ENCODE measurements around the gene UPF2. TPM values are rescaled to one million over a fixed set of nuclear protein-coding genes. Genes with fewer than 3 reads are reported as not detected.
"Not testable (repeated sequence)": the region's sequence is repeated elsewhere in the genome, so short reads cannot be mapped to it uniquely, and the experiment has no call there.

UPF2 gene
- total and polyA plus RNA-seq, 10 of the 15 experiments (the other 5 are each of a cell fraction or from before 2014, with no cell fraction given): 21.0 to 44.4 (median 25.9) TPM

DNA sequence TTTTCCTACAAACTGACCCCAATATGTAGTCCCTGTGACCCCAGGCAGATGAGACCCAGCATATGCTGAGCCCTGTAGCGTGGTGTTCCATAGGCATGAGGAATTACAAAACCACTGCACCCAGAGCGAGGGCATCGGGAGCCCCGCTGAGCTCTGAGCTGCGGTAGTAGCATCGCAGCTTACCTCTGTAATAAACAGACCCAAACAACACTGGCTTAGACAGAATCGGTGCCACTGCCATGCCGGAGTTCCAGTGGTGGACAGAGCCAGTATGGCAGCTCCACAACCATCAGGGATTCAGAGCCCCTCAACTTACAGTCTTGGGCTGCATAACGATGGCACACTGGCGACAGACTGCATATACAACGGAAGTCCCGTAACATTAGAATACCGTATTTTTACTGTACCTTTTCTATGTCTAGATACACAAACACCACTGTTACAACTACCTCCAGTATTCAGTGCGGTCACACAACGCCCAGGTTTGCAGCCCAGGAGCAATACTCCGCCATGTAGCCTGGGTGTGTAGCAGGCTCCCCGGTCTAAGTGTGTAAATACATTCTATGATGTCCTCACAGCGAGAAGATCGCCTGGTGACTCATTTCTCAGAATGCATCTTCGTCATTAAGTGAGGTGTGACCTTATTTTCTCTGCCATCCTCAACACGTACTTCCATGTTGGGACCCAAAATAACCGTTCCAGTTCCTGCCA is 150.7 kb downstream of the UPF2 start:
- no peaks in the 10 kb centered on the region for H3K27me3 ChIP-seq (replicated peaks in 1 of 2; ENCODE audit: control insufficient read depth in 2 of 2, insufficient read depth in 2 of 2, low read length in 1 of 2)
- TF ChIP-seq PAX8 (IDR thresholded peaks at IDR 0.05): no peak
- no peak for TF ChIP-seq RUNX3 (IDR thresholded peaks at IDR 0.05; ENCODE audit: low read length)
- TF ChIP-seq, protein P1, sequence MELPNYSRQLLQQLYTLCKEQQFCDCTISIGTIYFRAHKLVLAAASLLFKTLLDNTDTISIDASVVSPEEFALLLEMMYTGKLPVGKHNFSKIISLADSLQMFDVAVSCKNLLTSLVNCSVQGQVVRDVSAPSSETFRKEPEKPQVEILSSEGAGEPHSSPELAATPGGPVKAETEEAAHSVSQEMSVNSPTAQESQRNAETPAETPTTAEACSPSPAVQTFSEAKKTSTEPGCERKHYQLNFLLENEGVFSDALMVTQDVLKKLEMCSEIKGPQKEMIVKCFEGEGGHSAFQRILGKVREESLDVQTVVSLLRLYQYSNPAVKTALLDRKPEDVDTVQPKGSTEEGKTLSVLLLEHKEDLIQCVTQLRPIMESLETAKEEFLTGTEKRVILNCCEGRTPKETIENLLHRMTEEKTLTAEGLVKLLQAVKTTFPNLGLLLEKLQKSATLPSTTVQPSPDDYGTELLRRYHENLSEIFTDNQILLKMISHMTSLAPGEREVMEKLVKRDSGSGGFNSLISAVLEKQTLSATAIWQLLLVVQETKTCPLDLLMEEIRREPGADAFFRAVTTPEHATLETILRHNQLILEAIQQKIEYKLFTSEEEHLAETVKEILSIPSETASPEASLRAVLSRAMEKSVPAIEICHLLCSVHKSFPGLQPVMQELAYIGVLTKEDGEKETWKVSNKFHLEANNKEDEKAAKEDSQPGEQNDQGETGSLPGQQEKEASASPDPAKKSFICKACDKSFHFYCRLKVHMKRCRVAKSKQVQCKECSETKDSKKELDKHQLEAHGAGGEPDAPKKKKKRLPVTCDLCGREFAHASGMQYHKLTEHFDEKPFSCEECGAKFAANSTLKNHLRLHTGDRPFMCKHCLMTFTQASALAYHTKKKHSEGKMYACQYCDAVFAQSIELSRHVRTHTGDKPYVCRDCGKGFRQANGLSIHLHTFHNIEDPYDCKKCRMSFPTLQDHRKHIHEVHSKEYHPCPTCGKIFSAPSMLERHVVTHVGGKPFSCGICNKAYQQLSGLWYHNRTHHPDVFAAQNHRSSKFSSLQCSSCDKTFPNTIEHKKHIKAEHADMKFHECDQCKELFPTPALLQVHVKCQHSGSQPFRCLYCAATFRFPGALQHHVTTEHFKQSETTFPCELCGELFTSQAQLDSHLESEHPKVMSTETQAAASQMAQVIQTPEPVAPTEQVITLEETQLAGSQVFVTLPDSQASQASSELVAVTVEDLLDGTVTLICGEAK (IDR thresholded peaks at IDR 0.05; ENCODE audit: borderline replicate concordance): no peak
- TF ChIP-seq SPI1 (IDR thresholded peaks at IDR 0.05; ENCODE audit: borderline replicate concordance, insufficient read depth, low read depth, low read length): no peak
- intact Hi-C loops (cut with micrococcal nuclease; ENCODE audit: unreplicated experiment): no loop called here
- no peak overlapping the region for H3K4me3 ChIP-seq
- CTCF ChIA-PET: no interaction called here
- no peak overlapping the region for H3K4me2 ChIP-seq (ENCODE audit: control insufficient read depth, insufficient read depth)
- POLR2A ChIA-PET: interaction anchor here (0.6 kb wide), 1 partner anchor 337 kb away, joined by 3 read pairs; no protein-coding TSS in a partner anchor
- in situ Hi-C loops (cut with MboI): no loop called here
- no peak for DNase-seq (ENCODE audit: low read depth, low spot score)
- H3K4me1 ChIP-seq (ENCODE audit: control insufficient read depth, insufficient read depth, low read length): peaks cover 7% of the 10 kb centered on the region
- no peak for FAIRE-seq
- no peaks in the 10 kb centered on the region for H3K9me3 ChIP-seq (replicated peaks; ENCODE audit: control insufficient read depth, insufficient read depth, low read length)
- H3K36me3 ChIP-seq (ENCODE audit: control insufficient read depth in 2 of 2, insufficient read depth in 2 of 2, low read length in 1 of 2): no peaks in the 10 kb centered on the region
- no peak overlapping the region for H3K27ac ChIP-seq (ENCODE audit: control insufficient read depth, insufficient read depth)
- no peak for ATAC-seq
- WGBS (ENCODE audit: insufficient coverage, insufficient replicate concordance, low lambda C conversion rate, missing lambda C conversion rate): 66% methylated on average over 22 of the region's 22 CpGs
- H3K9ac ChIP-seq (ENCODE audit: control insufficient read depth, insufficient read depth, low read length): no peak overlapping the region
- no peak overlapping the region for H2AFZ ChIP-seq (ENCODE audit: control insufficient read depth, low read depth, low read length)
- no peaks in the 10 kb centered on the region for H3K79me2 ChIP-seq (ENCODE audit: control insufficient read depth, insufficient read depth, low read length)
- RAD21 ChIA-PET (ENCODE audit: unreplicated experiment): interaction anchor here (0.6 kb wide), 1 partner anchor 69 kb away, joined by 3 read pairs; the partner anchor contains the start of gene PROSER2
- H4K20me1 ChIP-seq (ENCODE audit: control insufficient read depth, insufficient read depth): no peaks in the 10 kb centered on the region
- no TSS peak for BruUV-seq (replicated peaks)
- SMC1A ChIA-PET (ENCODE audit: uncharacterized antibody, unreplicated experiment): no interaction called here

DNA sequence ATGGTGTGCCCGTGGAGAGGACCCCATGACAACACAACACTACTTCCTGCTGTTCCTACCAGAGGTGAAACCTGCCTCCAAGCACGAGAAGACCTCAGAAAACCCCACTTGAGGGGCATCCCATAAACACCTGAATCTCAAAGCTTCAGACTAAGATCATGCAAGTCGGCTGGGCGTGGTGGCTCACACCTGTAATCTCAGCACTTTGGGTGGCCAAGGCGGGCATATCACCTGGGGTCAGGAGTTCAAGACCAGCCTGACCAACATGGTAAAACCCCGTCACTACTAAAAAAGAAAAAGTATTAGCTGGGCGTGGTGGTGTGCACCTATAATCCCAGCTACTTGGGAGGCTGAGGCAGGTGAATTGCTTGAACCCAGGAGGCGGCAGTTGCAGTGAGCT is 153.3 kb downstream of the UPF2 start:
- H3K9me3 ChIP-seq (replicated peaks; ENCODE audit: control insufficient read depth, insufficient read depth, low read length); in situ Hi-C loops (cut with MboI): not testable (repeated sequence)

More for the DNA sequence above, 153.3 kb downstream of the UPF2 start:
- H4K20me1 ChIP-seq (ENCODE audit: control insufficient read depth, insufficient read depth); H2AFZ ChIP-seq (ENCODE audit: control insufficient read depth, low read depth, low read length); RAD21 ChIA-PET (ENCODE audit: unreplicated experiment); intact Hi-C loops (cut with micrococcal nuclease; ENCODE audit: unreplicated experiment); FAIRE-seq; H3K79me2 ChIP-seq (ENCODE audit: control insufficient read depth, insufficient read depth, low read length); ATAC-seq; H3K4me3 ChIP-seq; H3K27me3 ChIP-seq (replicated peaks in 1 of 2; ENCODE audit: control insufficient read depth in 2 of 2, insufficient read depth in 2 of 2, low read length in 1 of 2); POLR2A ChIA-PET; H3K4me2 ChIP-seq (ENCODE audit: control insufficient read depth, insufficient read depth); BruUV-seq (replicated peaks); H3K36me3 ChIP-seq (ENCODE audit: control insufficient read depth in 2 of 2, insufficient read depth in 2 of 2, low read length in 1 of 2); DNase-seq (ENCODE audit: low read depth, low spot score); H3K27ac ChIP-seq (ENCODE audit: control insufficient read depth, insufficient read depth); H3K9ac ChIP-seq (ENCODE audit: control insufficient read depth, insufficient read depth, low read length): not testable (repeated sequence)
- ChIA-PET SMC1A (ENCODE audit: uncharacterized antibody, unreplicated experiment) (interaction anchor here (1.3 kb wide), 1 partner anchor 15 kb away, joined by 3 read pairs; no protein-coding TSS in a partner anchor), CTCF (interaction anchor here (1.5 kb wide), 1 partner anchor 70 kb away, joined by 4 read pairs; no protein-coding TSS in a partner anchor)
- peaks cover 13% of the 10 kb centered on the region for H3K4me1 ChIP-seq (ENCODE audit: control insufficient read depth, insufficient read depth, low read length)
- WGBS (ENCODE audit: insufficient coverage, insufficient replicate concordance, low lambda C conversion rate, missing lambda C conversion rate): 57% methylated on average over 8 of the region's 8 CpGs

Data from GM12878 (cell line).